Measurements from ENCODE around the gene LZTR1. TPM values are rescaled to one million over a fixed set of nuclear protein-coding genes. Genes with fewer than 3 reads are reported as not detected.

The LZTR1 gene
- total and polyA plus RNA-seq, 2 experiments from 2014 or later = 41.3 to 50.4 TPM

DNA sequence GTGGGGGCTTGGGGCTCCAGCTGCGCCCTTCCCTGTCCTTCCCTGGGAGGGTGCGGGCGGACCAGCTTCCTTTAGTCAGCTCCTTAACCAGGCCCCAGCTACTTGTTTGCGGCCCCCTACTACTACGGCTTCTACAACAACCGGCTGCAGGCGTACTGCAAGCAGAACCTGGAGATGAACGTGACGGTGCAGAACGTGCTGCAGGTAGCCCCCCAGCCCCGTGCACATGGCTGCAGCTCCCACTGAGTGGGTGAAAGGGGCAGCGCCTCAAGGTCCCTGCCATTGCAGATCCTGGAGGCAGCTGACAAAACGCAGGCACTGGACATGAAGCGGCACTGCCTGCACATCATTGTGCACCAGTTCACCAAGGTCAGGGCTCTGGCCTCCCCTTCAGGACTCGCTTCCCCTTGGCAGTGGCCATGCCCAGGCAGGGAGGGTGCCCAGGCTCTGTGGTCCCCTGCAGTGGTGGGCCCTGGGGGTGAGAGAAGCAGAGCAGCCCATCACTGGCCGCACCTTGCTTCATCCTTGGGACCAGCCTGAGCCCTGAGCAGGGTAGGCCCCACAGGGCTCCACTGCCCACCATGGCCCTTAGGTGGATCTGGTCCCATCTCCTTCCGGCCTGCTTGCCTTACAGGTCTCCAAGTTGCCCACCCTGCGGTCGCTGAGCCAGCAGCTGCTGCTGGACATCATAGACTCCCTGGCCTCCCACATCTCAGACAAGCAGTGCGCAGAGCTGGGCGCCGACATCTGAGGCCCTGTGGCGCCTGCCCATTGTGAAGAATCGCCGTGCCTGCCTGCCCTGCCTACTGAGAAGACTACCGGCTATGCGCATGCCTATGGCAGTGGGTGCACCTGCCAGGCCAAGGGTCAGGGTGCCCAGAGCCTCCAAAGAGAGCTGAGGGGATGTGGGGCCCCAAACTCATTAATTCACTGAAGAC, 14.8 kb downstream of the LZTR1 start:
- Histone ChIP-seq H3K36me3 (replicated peaks; ENCODE audit: insufficient read depth, low read depth) (no peaks in the 10 kb centered on the region), H2AFZ (no peak overlapping the region), H3K4me3 (no peak overlapping the region), H4K20me1 (ENCODE audit: insufficient read depth, poor library complexity, severe bottlenecking) (no peaks in the 10 kb centered on the region), H3K27ac (no peak overlapping the region), H3K9me2 (replicated peaks; ENCODE audit: insufficient read depth) (no peaks in the 10 kb centered on the region), H3K79me2 (peaks cover 20% of the 10 kb centered on the region), H3K27me3 (no peaks in the 10 kb centered on the region), H3K9me3 (ENCODE audit: low read depth) (no peaks in the 10 kb centered on the region), H3K4me2 (no peak overlapping the region), H3K4me1 (ENCODE audit: insufficient read depth) (peaks cover 11% of the 10 kb centered on the region)
- DNase-seq (ENCODE audit: low spot score) = no peak
- WGBS (ENCODE audit: low lambda C conversion rate, missing lambda C conversion rate) = 94% methylated on average over 25 of the region's 27 CpGs
- TF ChIP-seq EZH2 (IDR thresholded peaks at IDR 0.05; ENCODE audit: borderline replicate concordance) (no peak), EZH2phosphoT487 (IDR thresholded peaks at IDR 0.05; ENCODE audit: low read depth, severe bottlenecking, unreplicated experiment) (no peak)
- TF ChIP-seq, protein P1, sequence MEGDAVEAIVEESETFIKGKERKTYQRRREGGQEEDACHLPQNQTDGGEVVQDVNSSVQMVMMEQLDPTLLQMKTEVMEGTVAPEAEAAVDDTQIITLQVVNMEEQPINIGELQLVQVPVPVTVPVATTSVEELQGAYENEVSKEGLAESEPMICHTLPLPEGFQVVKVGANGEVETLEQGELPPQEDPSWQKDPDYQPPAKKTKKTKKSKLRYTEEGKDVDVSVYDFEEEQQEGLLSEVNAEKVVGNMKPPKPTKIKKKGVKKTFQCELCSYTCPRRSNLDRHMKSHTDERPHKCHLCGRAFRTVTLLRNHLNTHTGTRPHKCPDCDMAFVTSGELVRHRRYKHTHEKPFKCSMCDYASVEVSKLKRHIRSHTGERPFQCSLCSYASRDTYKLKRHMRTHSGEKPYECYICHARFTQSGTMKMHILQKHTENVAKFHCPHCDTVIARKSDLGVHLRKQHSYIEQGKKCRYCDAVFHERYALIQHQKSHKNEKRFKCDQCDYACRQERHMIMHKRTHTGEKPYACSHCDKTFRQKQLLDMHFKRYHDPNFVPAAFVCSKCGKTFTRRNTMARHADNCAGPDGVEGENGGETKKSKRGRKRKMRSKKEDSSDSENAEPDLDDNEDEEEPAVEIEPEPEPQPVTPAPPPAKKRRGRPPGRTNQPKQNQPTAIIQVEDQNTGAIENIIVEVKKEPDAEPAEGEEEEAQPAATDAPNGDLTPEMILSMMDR (IDR thresholded peaks at IDR 0.05; ENCODE audit: poor library complexity) = no peak

DNA sequence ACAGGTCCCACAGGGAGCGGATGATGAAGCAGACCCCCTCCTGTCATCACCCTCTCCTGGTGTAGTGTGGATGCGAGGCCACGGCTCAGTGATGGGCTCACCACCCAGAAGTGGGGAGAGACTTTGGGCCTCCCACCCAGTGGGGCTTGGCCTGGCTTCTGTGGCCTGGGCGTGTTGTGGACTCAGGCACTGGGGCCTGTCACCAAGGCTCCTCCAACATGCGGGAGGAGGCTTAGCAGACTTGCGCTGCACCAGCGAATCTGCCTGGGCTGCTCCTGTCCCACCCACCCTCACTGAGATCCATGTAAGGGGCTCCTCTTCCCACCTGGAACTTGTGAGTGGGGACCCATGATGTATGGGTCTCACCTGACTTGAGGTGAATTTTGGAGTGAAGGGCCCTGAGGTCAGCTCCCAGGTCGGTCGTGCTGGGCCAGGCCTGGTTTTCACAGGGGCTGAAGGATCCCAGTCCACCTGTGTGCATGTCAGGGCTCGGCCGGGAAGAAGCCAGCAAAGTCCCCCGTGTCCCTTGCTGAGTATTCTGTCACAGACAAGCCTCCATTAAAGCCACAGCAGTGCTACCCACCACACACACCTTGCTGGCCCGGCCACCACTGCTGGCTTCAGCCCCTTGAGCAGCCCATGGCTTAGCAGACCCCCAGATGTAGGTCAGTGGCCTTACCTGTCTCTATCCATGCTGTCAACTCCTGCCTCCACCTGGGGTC, 15.6 kb downstream of the LZTR1 start:
- H3K9me3 ChIP-seq (ENCODE audit: low read depth) = no peaks in the 10 kb centered on the region
- no peak for TF ChIP-seq EZH2 (IDR thresholded peaks at IDR 0.05; ENCODE audit: borderline replicate concordance)
- TF ChIP-seq, protein P1 (IDR thresholded peaks at IDR 0.05; ENCODE audit: poor library complexity) = no peak
- no peak for TF ChIP-seq EZH2phosphoT487 (IDR thresholded peaks at IDR 0.05; ENCODE audit: low read depth, severe bottlenecking, unreplicated experiment)
- H3K4me2 ChIP-seq = no peak overlapping the region
- no peaks in the 10 kb centered on the region for H3K9me2 ChIP-seq (replicated peaks; ENCODE audit: insufficient read depth)
- H3K36me3 ChIP-seq (replicated peaks; ENCODE audit: insufficient read depth, low read depth) = no peaks in the 10 kb centered on the region
- H3K4me1 ChIP-seq (ENCODE audit: insufficient read depth) = peaks cover 12% of the 10 kb centered on the region
- WGBS (ENCODE audit: low lambda C conversion rate, missing lambda C conversion rate) = 93% methylated on average over 13 of the region's 13 CpGs
- DNase-seq (ENCODE audit: low spot score) = no peak
- H4K20me1 ChIP-seq (ENCODE audit: insufficient read depth, poor library complexity, severe bottlenecking) = no peaks in the 10 kb centered on the region
- H3K27me3 ChIP-seq = no peaks in the 10 kb centered on the region
- no peak overlapping the region for H2AFZ ChIP-seq
- H3K4me3 ChIP-seq = no peak overlapping the region
- no peak overlapping the region for H3K27ac ChIP-seq
- peaks cover 20% of the 10 kb centered on the region for H3K79me2 ChIP-seq

DNA sequence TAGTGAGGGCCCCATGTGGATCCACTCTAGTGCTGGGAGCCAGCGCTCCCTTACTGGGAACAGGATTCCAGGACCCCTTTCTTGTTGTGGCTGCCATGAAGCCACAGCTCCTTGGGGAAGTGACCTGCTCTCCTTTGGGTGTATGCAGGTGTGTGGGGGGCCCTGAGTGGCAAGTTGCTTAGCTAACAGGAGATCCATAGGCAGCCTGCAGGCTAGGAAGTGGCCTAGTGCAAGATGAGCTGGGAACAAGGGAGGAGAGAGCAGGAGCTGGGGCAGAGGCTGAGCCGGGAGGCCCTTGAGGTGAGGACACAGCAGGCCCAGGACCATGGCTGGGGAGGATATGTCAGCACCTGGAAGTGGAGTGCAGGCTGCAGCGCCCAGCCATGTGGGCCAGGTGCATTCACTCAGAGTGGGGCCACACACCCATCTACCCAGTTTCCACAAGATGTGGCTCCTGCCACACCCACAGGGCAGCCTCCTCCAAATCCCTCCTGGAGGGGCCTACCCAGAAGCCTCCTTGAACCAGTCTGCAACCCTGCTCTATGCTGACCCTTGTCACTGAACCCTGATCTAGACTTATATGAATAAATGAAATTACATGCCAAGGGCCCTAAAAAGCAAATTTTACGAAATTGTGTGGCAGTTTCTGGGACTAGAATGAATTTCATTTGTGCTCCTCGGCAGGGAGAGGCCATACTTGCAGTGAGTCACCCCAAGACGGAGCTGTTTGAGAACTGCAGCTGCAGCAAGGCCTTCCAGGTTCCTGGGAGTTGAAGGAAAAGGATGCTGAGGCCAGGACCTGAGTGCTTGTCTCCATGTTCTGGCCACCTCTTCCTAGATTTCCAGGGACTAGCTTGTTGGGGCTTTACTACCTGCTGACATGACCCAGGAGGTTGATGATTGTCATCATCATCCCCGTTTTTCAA, 16.6 kb downstream of the LZTR1 start:
- H3K9me2 ChIP-seq (replicated peaks; ENCODE audit: insufficient read depth) = no peaks in the 10 kb centered on the region
- no peaks in the 10 kb centered on the region for H3K27me3 ChIP-seq
- whole genome bisulfite sequencing (ENCODE audit: low lambda C conversion rate, missing lambda C conversion rate) = 82% methylated on average over 7 of the region's 7 CpGs
- no peak overlapping the region for H2AFZ ChIP-seq
- H3K27ac ChIP-seq = no peak overlapping the region
- no peak for DNase-seq (ENCODE audit: low spot score)
- peaks cover 21% of the 10 kb centered on the region for H3K4me1 ChIP-seq (ENCODE audit: insufficient read depth)
- no peaks in the 10 kb centered on the region for H4K20me1 ChIP-seq (ENCODE audit: insufficient read depth, poor library complexity, severe bottlenecking)
- no peak for TF ChIP-seq EZH2 (IDR thresholded peaks at IDR 0.05; ENCODE audit: borderline replicate concordance)
- TF ChIP-seq, protein P1 (IDR thresholded peaks at IDR 0.05; ENCODE audit: poor library complexity) = no peak
- no peak for TF ChIP-seq EZH2phosphoT487 (IDR thresholded peaks at IDR 0.05; ENCODE audit: low read depth, severe bottlenecking, unreplicated experiment)
- no peaks in the 10 kb centered on the region for H3K36me3 ChIP-seq (replicated peaks; ENCODE audit: insufficient read depth, low read depth)
- H3K79me2 ChIP-seq = peaks cover 30% of the 10 kb centered on the region
- no peak overlapping the region for H3K4me3 ChIP-seq
- H3K4me2 ChIP-seq = no peak overlapping the region
- no peaks in the 10 kb centered on the region for H3K9me3 ChIP-seq (ENCODE audit: low read depth)

Measured in hepatocyte (in vitro differentiated cells).